Aorta (tissue), 5 donors: ENCODE results near the gene CRYGN. TPM values are rescaled to one million over a fixed set of nuclear protein-coding genes. Genes with fewer than 3 reads are reported as not detected.

Experiments
- ATAC-seq: fragments of 200-7000 bp; cut with Tn5 transposase; one replicate; pipeline ENCODE4 v1.9.1; 2022; ENCODE audit warnings: moderate library complexity; ENCODE audit not compliant: low FRiP score
- DNase-seq, 2 donors: peaks; one replicate each; pipeline ENCODE4 v3.0.0-alpha.2; 2020
- H3K27ac ChIP-seq, 2 donors: one replicate each; pipeline ENCODE4 v1.5.1; 2013; ENCODE audit warnings: low read length in 2 of 2, mild to moderate bottlenecking in 2 of 2, moderate library complexity in 2 of 2, control low read depth in 1 of 2, inconsistent platforms in 1 of 2, low read depth in 1 of 2
- H3K27me3 ChIP-seq, 2 donors: one replicate each; pipeline ENCODE4 v1.6.1; 2013; ENCODE audit warnings: control low read depth in 1 of 2, low read length in 1 of 2, mild to moderate bottlenecking in 1 of 2, moderate library complexity in 1 of 2; ENCODE audit not compliant: insufficient read depth in 2 of 2, control insufficient read depth in 1 of 2
- H3K36me3 ChIP-seq, 2 donors: one replicate each; pipeline ENCODE4 v1.6.1; 2013; ENCODE audit warnings: control low read depth in 1 of 2, low read length in 1 of 2, mild to moderate bottlenecking in 1 of 2; ENCODE audit not compliant: insufficient read depth in 2 of 2, control insufficient read depth in 1 of 2
- H3K4me1 ChIP-seq, 2 donors: one replicate each; pipeline ENCODE4 v1.6.1; 2013; ENCODE audit warnings: low read length in 2 of 2, control low read depth in 1 of 2, mild to moderate bottlenecking in 1 of 2, moderate library complexity in 1 of 2; ENCODE audit not compliant: insufficient read depth in 2 of 2, control insufficient read depth in 1 of 2
- H3K4me3 ChIP-seq, 2 donors: one replicate each; pipeline ENCODE4 v1.5.1; 2013; ENCODE audit warnings: low read length in 2 of 2, control low read depth in 1 of 2, mild to moderate bottlenecking in 1 of 2
- H3K9me3 ChIP-seq: one replicate; pipeline ENCODE4 v1.6.1; 2013; ENCODE audit warnings: mild to moderate bottlenecking, low read length; ENCODE audit not compliant: control insufficient read depth
- WGBS, 2 donors: extraction: QIAGEN DNeasy Blood & Tissue Kit; methylation state at CpG; one replicate each; pipeline ENCODE4 v1.1.7; 2013; 5-methylcytosine and 5-hydroxymethylcytosine counted together
- intact Hi-C, 2 donors: fragments of 100-400 bp; cut with DNase I; formaldehyde crosslinking; loops; one replicate each; pipeline versions ENCODE4 v1.14.2 to v1.15.0; 2022
- polyA plus RNA-seq, 2 donors: library from polyadenylated mRNA; stranded (reverse); fragments of 200-250 nt; gene quantifications; one replicate each; pipeline ENCODE4 v1.2.3, GENCODE V29; 2013
- total RNA-seq, 2 donors: library from RNA; stranded (reverse); fragmentation: NEBNext Ultra II Directional; extraction: Animal tissue kit (Norgen Biotek cat#: 25700); gene quantifications; one replicate each; pipeline ENCODE4 v1.2.1, GENCODE V29; 2021
- donor health status: healthy with polysubstance abuse.
- donor health status: Bipolar disorder and iron deficiency.
- donor health status: DM: no; HTN: no; CAD: no.
- donor health status: DM: no; HTN: no; CAD: no.
- donor health status: DM: yes; HTN: yes; CAD: no.

The CRYGN gene
- total and polyA plus RNA-seq, 4 donors: 0.56 to 1.7 (median 1.1) TPM

DNA sequence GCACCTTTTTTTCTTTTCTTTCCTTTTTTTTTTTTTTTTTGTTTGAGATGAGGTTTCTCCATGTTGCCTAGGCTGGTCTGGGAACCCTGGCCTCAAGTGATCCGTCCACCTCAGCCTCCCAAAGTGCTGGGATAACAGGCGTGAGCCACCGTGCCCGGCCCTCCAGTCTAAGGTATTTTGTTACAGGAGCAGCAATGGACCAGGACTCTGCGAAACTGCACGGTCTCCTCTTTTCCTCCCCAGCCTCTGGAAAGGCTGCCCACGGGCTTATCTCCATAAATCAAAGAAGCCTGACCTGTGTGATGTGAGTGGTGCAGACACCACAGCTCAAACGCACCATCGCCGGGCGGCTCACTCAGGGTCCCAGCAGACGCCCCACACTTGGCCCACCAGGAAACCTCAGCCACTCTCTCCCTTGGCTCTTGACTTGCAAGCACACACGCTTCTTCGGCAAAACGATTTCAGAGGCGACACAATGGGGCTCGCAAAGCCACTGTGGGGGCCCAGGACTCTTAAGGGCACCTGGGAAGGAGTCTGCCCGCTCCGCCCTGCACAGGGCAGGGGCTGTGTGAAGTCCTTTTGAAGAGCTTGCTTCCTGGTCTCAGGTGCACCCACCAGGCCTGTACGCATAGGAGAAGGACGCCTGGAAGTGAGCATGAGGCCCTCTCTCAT is 50.7 kb downstream of the CRYGN start:
- Histone ChIP-seq H3K27me3 (no peaks in the 10 kb centered on the region), H3K4me3 (no peak overlapping the region), H3K4me1 (no peaks in the 10 kb centered on the region), H3K36me3 (no peaks in the 10 kb centered on the region), H3K9me3 (no peaks in the 10 kb centered on the region), H3K27ac (no peak overlapping the region)
- ATAC-seq (no peak), DNase-seq (peak; percentile 15 to 64)
- intact Hi-C loops: loop anchor here in 1 of 2 donors (5.0 kb wide), 1 partner anchor 33 kb away; no protein-coding TSS in a partner anchor
- 91 to 97% methylated on average over 21 of the region's 21 CpGs for WGBS, 2 donors

- WGBS, 2 donors: 93 to 94% methylated on average over 10 of the region's 10 CpGs
- intact Hi-C loops: loop anchor here in 1 of 2 donors (5.0 kb wide), 1 partner anchor 34 kb away; no protein-coding TSS in a partner anchor
- H3K4me3 ChIP-seq: no peak overlapping the region
- no peaks in the 10 kb centered on the region for H3K36me3 ChIP-seq
- H3K27me3 ChIP-seq: no peaks in the 10 kb centered on the region
- ATAC-seq (no peak), DNase-seq (peak; percentile 28 to 68)
- no peak overlapping the region for H3K27ac ChIP-seq
- H3K9me3 ChIP-seq: no peaks in the 10 kb centered on the region
- H3K4me1 ChIP-seq: no peaks in the 10 kb centered on the region
Measured at GRCh38 chr7:151388430-151388829, 51.5 kb downstream of the CRYGN start.

GRCh38 chr7:151388007-151388297 is 52.0 kb downstream of the CRYGN start:
- Histone ChIP-seq H3K27me3 (no peaks in the 10 kb centered on the region), H3K4me3 (no peak overlapping the region), H3K36me3 (no peaks in the 10 kb centered on the region), H3K27ac (no peak overlapping the region), H3K9me3 (no peaks in the 10 kb centered on the region), H3K4me1 (no peaks in the 10 kb centered on the region)
- DNase-seq (no peak), ATAC-seq (no peak)
- 94 to 96% methylated on average over 8 of the region's 8 CpGs for WGBS, 2 donors
- intact Hi-C loops: loop anchor here in 1 of 2 donors (5.0 kb wide), 1 partner anchor 34 kb away; no protein-coding TSS in a partner anchor

- intact Hi-C loops: loop anchor here in 1 of 2 donors (5.0 kb wide), 1 partner anchor 35 kb away; no protein-coding TSS in a partner anchor
- Histone ChIP-seq H3K27ac (no peak overlapping the region), H3K9me3 (no peaks in the 10 kb centered on the region), H3K36me3 (no peaks in the 10 kb centered on the region), H3K27me3 (no peaks in the 10 kb centered on the region), H3K4me1 (no peaks in the 10 kb centered on the region), H3K4me3 (no peak overlapping the region)
- WGBS, 2 donors: 85 to 88% methylated on average over 24 of the region's 24 CpGs
- ATAC-seq (no peak), DNase-seq (peak in 1 of 2 donors; percentile 47)
Measured at GRCh38 chr7:151387161-151388006, 52.6 kb downstream of the CRYGN start.

DNA sequence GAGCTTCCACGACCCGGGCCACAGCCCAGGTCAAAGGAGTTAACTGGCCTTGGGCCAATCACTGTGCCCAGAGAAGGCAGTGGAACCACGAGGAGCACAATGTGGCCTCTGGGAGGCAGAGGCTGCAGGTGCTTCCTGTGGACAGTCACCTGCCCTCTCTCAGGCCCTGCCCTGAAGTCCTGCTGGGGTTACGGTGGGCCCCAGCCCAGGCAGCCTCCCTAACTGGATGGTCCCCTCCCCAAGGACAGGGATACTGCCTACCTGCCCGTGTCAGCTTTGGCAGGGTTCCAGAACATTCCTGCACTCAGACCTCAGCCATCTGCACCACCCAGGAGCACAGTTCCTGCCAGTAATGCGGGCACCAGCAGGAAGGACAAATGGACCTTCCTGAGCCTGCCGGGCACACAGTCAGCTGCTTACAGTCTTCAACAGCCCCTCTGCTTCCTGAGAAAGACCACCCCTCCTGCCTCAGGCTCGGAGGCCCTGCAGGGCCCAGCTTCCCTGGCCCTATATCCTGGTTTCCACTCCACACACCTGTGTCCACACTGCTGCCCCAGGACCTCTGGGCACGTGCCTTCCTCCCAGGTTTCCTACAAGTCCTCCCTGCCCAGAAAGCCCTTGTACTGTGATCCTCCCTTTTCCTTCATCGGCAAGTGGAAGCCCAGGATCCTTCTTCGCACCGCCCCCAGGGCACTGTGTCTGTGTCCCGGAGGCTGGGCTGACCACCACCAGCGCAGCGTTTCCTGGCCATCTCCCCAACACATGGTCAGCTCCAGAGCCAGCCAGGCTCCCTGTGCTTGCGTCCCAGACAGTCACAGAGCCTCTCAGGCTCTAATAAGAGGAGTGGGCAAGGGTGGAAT is 53.4 kb downstream of the CRYGN start:
- H3K9me3 ChIP-seq: no peaks in the 10 kb centered on the region
- no peaks in the 10 kb centered on the region for H3K27me3 ChIP-seq
- H3K4me3 ChIP-seq: no peak overlapping the region
- H3K4me1 ChIP-seq: no peaks in the 10 kb centered on the region
- 59 to 65% methylated on average over 15 to 16 of the region's 16 CpGs for WGBS, 2 donors
- DNase-seq (peak in 1 of 2 donors; percentile 33), ATAC-seq (no peak)
- peak overlapping the region in 1 of 2 donors; percentile 23 for H3K27ac ChIP-seq
- intact Hi-C loops: loop anchor here in 1 of 2 donors (5.0 kb wide), 1 partner anchor 36 kb away; no protein-coding TSS in a partner anchor
- H3K36me3 ChIP-seq: no peaks in the 10 kb centered on the region

- H3K27me3 ChIP-seq: no peaks in the 10 kb centered on the region
- 29 to 43% methylated on average over 26 of the region's 26 CpGs for WGBS, 2 donors
Measured at GRCh38 chr7:151385626-151386300, 54.2 kb downstream of the CRYGN start.

GRCh38 chr7:151384776-151385625 is 54.9 kb downstream of the CRYGN start:
- intact Hi-C loops: loop anchor here in 1 of 2 donors (5.0 kb wide), 1 partner anchor 37 kb away; no protein-coding TSS in a partner anchor
- H3K27ac ChIP-seq: peak overlapping the region in 1 of 2 donors; percentile 15

More at GRCh38 chr7:151385626-151386300, 54.2 kb downstream of the CRYGN start:
- Histone ChIP-seq H3K9me3 (no peaks in the 10 kb centered on the region), H3K4me3 (no peak overlapping the region), H3K36me3 (no peaks in the 10 kb centered on the region), H3K4me1 (no peaks in the 10 kb centered on the region), H3K27ac (peak overlapping the region in 1 of 2 donors; percentile 23)
- intact Hi-C loops: loop anchor here in 1 of 2 donors (5.0 kb wide), 1 partner anchor 37 kb away; no protein-coding TSS in a partner anchor
- peak in 1 of 2 donors; percentile 42 for DNase-seq
- peak; percentile 4 for ATAC-seq

More at GRCh38 chr7:151384776-151385625, 54.9 kb downstream of the CRYGN start:
- no peaks in the 10 kb centered on the region for H3K27me3 ChIP-seq
- 53 to 56% methylated on average over 25 to 26 of the region's 26 CpGs for WGBS, 2 donors
- no peak for DNase-seq
- no peaks in the 10 kb centered on the region for H3K36me3 ChIP-seq
- no peak overlapping the region for H3K4me3 ChIP-seq
- H3K9me3 ChIP-seq: no peaks in the 10 kb centered on the region
- H3K4me1 ChIP-seq: no peaks in the 10 kb centered on the region
- peak; percentile 10 for ATAC-seq
